ENCODE data around the gene SDR39U1.

The SDR39U1 gene

DNA sequence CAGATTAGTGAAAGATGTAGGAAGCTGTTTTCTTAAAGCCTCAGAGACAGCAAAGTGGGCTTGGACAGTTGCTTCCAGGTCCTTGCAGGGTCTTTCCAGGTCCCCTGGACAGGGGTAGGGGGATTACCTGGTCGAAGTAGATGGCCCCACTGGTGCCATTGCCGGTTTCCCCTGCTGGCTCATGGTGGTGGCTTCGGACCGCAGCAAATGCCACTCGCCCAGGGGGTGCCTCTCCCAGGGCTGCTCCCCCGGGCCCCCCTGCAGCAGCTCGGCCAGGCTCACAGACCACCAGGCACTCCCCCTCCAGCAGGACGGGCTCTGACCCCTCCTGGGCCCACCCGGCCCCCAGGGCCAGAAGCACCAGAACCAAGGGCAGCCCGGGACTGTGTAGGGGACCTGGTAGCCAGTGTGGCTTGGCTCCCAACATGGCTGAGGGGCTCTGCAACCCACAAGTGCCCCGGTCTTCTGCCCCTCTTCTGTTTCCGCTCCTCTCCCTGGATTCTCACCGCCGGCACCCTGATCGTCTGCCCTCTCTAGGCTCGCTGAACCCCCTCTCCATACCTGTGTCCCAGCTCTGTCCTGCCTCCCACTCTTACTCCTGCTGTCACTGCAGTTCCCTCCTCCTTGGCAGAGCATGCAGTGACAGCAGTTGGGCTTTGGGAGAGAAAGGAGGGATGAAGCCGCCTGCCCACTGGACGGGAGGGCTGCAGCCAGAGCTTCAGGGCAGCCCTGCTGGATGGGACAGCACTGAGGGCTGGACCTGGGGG lies 13.8 kb downstream of the SDR39U1 start:
- no peak for DNase-seq

DNA sequence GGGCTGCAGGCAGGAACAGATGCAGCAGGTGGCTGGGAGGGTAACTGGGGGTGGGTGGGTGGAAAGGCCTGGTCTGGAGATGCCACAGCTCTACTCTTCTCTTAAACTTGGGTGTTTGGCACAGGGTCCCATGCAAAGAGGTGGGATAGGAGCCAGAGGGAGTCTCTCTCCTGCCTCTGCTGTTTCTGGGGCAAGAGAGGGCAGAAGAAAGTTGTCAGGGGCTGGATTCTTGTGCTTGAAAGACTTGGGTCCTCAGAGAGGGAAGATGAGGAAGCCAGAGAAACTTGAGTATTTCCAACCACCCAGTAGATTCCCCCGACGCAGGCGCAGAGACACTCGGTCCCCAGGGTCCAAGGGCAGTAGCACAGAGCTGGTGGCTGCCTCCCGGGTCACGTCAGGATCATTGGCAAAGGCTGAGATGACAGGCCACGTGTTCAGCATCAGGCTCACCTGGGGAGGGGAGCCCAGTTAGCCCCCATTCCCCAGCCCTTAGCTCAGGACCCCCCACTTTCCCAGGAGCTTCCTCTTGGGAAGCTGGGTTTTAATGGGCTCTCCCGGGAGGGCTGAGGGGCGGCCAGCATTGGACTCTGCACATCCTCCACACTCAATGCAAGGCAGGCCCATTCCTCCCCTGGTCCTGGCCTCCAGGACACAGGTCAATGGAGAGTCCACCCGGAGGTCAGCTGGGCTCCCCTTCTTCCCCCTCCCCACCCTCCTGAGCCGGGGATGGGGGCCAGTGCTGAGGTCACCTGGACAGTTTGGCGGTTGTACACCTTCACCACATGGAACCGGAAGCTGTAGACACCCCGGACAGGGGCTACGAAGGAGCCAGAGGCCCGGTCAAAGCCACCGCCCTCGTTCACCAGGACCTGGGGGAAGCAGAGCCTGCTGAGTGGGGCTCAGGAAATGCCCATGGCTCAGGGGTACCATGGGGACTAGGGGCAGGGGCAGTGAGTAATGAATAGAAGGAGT lies 14.8 kb downstream of the SDR39U1 start:
- DNase-seq, result no peak

DNA sequence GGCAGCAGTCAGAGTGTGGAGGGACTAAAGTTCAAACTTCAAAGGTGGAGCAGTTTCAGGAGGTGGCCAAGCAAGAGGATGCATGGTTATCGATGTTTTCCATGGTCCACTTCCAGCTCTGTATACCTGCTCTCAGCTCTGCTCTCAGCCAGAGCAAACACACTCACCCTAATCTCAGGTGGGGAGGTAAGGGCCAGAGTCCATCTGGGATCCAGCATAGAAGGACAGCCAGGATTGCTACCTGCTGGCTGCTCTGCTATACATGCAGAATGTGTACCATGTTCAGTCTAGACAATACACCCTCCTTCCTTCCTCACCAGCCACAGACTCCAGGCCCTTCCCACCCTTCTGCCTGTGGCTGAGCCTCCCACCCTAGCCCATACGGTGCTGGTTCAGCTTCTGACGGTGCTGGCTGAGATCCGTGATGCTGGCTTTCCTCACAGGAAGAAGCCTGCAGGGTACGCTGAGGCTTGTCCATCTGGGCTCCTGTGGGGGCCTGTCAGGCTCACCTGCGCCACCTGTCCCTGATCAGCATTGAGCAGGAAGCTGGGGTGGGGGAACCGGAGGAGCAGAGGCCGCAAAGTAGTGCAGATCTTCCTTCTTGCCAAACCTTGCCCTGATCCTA lies 15.6 kb downstream of the SDR39U1 start:
- DNase-seq, result peak; percentile 41

DNA sequence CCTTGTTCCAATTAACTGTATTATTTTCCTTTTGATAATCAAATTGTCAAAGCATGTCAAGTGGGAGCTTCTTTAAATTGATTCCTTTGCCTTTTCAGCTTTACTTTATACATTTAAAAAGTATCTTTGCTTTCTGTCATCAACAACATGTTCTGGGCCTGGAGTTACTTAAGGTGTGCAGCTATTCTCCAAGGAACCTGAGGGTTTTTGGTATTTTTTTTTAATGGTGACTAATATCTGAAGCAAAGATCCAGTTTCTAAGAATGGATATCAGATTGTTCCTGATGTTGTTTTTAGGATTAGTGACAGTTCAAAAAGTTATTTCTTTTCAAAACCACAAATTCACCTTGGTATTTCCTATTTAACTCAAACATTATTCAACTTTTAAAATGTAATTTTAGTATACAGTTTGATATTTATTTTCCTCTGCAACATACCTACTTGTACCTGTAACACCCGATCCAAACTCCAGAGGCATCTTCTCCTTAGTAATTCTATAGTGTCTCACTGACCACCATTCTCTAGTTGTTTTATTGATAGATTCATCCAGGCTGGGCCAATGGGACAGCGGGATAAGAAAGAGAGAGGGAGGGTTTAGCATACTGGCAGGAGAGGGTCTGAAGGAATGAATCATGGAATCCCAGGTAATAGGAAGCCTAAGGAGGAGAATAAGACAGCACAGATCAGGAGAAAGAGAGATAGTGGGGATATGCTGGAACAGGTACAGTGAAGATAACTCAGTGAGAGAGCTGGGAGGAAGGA lies 16.2 kb downstream of the SDR39U1 start:
- DNase-seq, result no peak

DNA sequence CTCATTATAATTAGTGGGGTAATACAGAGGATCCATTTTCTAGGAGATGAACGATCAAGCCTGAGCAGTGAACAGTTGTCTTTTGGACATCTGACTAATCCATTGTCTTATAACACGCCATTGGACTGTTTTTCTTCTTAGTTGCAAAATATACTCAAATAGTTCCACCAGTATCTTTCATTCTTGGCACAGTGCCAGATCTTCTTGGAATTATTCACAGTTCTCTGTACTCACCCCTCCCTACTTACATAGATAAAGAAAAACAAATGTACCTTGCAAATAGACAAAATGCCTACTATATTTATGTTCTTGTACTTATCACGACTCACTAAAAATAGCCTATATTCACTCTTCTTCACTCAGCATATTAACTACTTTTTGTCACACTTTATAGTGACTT lies 16.9 kb downstream of the SDR39U1 start:
- DNase-seq, result peak; percentile 23

DNA sequence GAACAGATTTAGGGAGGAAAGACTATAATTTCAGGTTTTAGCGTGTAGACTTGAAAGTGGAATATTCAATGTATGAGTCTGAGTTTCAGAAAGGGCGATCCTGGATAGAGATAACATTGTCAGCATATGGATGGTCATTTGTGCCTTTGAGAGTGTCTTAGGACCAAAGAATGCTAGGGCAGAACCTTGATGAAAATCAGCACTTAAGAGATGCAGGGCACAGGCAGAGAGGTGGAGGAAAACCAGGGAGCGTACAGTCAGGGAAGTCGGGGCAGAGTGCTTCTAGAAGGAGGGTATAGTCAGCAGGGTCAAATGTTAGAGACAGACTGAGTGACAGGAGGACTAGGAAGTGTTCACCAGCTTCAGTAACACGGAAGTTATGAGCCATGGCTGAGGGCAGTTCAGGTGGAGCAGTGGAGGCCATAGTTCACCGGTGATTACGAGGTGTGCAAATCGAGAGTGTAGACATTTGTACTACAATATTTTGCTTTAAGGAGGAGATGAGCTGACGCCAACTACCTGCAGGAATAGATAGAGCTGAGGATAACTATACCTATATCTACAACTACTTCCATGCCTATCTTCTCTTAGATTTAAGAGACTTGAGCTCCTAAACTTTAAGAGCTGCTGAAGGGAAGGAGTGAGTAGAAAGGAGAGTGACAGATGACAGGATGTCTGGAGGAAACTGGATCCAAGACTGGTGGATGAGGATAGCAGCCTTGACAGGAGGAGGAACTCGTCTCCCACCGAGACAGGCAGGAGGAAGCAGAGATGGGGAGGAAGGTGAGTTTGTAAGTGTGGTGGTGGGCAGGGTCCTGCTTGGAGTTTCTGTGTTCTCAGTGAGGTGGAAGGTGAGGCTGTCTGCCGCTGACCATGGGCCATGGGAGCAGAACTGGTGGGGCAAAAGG lies 19.6 kb downstream of the SDR39U1 start:
- DNase-seq, result no peak

DNA sequence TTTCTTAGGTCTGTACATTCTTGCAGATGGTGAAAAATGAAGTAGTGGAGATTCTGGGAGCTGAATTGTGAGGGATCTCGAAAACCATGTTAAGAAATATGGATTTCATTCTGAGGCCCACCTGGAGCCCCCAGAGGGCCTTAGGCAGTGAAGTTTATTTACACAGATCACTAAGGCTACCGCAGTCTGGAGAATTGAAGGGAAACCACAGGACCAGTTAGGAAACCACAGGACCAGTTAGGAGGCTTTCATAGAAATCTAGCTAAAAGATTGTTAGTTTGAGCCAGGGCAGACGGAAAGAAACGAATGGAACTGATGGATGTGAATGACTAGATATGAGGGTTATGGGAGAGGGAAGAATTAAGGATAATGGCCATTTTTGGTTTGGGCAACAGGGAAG lies 20.3 kb downstream of the SDR39U1 start:
- no peak for DNase-seq

DNA sequence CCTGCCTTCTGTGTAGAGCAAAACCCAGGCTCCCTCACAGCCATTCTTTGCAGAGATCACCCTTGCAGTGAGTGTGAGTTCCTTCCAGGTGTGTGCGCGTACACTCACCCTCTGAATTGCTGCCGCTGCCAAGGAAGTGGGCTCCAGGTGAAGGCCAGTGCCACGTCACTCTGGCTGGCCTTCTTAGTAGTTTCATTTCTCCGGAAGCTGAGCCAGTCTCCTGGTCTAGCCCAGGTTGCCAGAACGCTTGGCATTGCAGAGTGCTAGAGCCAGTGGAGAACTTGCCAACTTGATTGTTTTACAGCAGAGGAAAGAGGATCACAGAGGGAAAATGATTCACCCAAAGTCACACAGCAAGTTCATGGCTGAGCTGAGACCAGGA lies 24.1 kb downstream of the SDR39U1 start:
- no peak for DNase-seq

DNA sequence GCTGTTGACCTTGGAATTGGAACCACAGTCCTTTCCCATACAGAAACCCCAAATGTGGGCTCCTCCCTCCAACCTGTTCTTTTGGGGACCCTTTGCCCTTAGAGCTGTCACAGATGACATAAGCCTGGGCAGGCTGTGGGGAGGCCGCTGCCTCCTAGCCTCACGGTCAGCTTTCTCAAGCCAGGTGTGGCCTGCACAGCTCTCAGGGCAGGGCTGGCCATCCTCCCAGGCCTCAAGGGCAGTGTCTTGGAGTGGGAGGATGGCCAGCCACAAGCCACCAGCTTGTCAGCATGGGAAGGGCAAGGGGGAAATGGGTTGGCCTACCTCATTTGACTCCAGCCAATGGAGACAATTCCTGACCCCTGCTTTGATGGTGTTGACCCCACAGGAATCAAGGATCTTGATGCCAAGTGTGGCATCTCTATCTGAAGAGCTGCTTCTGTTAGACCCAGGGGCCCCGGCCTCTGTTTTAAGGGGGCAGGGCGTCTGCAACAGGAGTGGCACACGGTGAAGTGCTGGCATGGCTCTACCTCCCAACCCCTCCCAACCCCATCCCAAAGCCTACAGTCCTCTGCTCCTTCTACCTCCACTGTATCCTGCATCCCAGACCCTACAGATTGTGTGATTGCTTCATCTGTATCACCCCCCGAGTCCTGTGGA lies 24.6 kb downstream of the SDR39U1 start:
- no peak for DNase-seq

DNA sequence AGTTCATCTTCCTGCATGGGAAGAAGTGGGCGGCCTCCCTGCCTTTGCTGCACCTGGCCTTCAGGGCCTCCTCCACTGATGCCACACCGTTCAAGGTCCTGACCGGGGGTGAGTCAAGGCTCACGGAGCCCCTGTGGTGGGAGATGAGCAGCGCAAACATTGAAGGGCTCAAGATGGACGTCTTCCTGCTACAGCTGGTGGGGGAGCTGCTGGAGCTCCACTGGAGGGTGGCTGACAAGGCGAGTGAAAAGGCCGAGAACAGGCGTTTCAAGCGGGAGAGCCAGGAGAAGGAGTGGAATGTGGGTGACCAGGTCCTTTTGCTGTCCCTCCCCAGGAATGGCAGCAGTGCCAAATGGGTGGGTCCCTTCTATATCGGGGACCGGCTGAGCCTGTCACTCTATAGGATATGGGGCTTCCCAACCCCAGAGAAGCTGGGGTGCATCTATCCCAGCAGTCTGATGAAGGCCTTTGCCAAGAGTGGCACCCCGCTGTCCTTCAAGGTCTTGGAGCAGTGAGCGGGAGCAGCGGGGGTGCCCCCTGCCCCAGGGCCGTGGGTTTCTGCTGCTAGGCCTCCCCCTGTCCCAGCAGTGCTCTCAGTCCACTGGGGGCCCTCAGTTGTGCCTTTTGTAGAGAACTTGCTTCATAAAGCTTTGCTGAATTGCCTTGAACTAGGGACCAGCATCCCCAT lies 25.5 kb downstream of the SDR39U1 start:
- DNase-seq, result no peak

DNA sequence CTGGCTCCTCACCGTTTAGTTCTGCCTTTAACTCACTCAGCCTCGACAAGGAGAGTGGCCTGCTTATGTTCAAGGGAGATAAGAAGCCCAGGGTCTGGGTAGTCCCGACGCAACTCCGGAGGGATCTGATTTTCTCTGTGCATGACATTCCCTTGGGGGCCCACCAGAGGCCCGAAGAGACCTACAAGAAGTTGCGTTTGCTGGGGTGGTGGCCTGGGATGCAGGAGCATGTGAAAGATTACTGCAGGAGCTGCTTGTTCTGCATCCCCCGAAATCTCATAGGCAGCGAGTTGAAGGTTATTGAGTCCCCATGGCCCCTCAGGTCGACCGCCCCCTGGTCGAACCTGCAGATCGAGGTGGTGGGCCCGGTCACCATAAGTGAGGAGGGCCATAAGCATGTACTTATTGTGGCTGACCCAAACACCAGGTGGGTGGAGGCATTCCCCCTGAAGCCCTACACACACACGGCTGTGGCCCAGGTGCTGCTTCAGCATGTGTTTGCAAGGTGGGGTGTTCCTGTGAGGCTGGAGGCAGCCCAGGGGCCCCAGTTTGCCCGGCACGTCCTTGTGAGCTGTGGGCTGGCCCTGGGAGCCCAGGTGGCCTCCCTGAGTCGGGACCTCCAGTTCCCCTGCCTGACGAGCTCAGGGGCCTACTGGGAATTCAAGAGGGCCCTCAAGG lies 26.2 kb downstream of the SDR39U1 start:
- no peak for DNase-seq

DNA sequence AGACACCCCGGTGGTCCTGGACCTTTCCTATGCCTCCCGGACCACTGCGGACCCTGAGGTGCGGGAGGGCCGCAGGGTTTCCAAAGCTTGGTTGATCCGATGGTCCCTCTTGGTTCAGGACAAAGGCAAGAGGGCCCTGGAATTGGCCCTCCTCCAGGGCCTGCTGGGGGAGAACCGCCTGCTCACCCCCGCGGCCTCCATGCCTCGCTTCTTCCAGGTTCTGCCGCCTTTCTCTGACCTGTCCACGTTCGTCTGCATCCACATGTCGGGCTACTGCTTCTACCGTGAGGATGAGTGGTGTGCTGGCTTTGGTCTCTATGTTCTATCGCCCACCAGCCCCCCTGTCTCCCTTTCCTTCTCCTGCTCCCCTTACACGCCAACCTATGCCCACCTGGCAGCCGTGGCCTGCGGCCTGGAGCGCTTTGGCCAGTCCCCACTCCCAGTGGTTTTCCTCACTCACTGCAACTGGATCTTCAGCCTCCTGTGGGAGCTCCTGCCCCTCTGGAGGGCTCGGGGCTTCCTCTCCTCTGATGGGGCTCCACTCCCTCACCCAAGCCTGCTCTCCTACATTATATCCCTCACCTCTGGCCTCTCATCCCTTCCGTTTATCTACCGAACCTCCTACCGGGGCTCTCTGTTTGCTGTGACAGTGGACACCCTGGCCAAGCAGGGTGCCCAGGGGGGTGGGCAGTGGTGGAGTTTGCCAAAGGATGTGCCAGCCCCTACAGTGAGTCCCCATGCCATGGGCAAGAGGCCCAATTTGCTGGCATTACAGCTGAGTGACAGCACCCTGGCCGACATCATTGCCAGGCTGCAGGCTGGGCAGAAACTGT lies 26.9 kb downstream of the SDR39U1 start:
- DNase-seq, result no peak

DNA sequence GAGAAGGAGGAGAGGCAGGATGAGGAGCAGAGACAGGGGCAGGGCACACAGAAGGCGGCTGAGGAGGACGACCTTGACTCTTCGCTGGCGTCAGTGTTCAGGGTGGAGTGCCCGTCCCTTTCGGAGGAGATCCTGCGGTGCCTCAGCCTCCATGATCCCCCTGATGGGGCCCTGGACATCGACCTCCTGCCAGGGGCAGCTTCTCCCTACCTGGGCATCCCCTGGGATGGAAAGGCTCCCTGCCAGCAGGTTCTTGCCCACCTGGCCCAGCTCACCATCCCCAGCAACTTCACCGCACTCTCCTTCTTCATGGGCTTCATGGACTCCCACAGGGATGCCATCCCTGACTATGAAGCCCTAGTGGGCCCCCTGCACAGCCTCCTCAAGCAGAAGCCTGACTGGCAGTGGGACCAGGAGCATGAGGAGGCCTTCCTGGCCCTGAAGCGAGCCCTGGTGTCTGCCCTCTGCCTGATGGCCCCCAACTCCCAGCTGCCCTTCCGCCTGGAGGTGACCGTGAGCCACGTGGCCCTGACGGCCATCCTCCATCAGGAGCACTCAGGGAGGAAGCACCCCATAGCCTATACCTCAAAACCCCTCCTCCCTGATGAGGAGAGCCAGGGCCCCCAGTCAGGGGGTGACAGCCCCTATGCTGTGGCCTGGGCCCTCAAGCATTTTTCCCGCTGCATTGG lies 27.7 kb downstream of the SDR39U1 start:
- DNase-seq, result no peak

DNA sequence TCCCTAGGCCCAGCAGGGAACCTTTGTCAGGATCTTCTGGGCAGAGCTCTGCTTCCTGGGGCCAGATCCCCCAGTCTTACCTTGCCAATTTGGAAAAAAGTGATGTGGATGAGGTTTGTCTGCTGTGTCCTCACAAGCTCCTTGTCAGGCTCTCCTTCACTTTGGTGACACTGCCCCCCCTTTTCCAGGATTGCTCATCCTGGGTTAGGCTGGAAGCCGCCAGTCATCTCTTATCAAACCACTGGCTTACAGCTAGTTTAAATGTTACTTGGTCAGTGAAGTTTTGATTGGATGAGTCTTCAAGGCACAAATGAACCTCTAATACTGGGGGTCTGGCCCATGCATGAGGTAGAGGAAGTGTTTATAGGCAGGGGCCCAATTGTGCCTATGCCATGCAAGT lies 28.5 kb downstream of the SDR39U1 start:
- no peak for DNase-seq

DNA sequence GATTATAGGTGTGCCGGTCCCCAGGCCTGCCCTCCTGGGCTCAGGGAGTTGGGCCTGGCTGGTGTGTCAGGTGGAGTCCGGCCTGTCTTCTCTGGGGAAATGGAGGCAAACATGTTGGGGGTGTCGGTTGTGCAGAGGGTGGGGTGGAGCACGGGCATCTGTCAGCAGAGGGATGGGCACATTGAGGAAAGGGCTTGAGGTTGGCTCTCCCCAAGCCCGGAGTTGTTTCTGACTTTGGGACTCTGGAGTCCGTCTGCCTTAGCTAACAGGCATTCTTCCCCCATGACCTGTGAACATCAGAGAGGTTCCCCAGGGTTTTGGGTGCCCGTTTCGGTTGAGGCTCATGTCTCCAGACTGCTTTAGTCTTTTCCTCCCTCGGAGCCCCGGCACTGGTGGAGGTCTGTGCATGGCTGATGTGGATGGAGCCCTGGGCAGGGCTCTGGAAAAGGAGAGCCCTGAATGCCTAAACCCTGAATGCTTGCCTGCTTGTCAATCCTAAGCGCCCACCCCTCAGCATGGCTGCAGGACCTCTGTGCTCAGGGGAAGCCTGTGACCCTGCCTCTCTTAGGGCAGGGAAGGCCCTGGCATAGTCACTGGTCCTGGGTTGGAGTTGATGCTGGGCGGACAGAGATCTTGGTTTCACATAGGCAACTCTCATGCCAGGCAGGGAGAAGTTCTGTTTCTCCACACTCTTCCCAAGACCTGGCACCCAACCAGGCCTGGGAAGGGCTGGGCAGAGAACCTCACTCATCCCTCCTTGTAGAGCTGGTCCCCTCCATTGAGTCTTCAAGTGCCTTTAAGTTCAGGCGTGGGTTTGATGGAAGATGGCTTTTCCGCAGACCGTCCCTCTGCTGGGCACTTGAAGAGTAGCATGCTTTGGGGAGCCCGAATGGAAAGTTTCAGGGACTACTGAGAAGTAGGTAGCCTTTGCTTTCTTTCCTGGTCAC lies 30.9 kb downstream of the SDR39U1 start:
- no peak for DNase-seq

DNA sequence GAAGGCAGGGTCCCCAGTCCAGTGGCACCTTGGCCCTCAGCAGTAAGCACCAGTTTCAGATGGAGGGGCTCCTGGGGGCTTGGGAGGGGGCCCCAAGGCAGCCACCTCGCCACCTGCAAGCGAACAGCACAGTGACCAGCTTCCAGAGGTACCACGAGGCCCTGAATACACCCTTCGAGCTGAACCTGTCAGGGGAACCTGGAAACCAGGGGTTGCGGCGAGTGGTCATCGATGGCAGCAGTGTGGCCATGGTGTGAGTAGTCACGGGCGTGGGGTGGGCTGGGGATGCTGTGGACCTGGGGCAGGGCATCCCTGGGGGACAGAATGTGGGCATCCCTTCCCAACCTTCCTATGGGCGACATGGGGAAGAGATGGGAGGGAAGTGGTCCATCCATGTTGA lies 32.6 kb downstream of the SDR39U1 start:
- DNase-seq, result no peak

DNA sequence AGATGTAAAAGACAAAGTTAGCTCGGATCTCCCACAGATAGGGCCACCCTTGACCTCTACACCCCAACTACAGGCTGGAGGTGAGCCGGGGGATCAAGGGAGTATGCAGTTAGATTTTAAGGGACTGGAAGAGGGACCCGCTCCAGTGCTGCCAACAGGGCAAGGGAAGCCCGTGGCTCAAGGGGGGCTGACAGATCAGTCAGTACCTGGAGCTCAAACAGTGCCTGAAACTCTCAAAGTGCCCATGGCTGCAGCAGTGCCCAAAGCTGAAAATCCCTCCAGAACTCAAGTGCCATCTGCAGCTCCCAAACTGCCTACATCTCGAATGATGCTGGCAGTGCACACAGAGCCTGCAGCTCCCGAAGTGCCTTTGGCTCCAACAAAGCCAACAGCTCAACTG lies 33.4 kb downstream of the SDR39U1 start:
- no peak for DNase-seq
